ENCODE measurements around the gene SPATA31D1.
"Not testable (repeated sequence)": the region's sequence is repeated elsewhere in the genome, so short reads cannot be mapped to it uniquely, and the experiment has no call there.

SPATA31D1 gene

GRCh38 chr9:81988472-81988871 is at the start of gene SPATA31D1:
Gene SPATA31D1 (plus strand): TSS chr9:81988772. CDS start chr9:81988819, 47 bp downstream.
- not testable (repeated sequence) for H3K4me3 ChIP-seq (ENCODE audit: low read depth, low read length)

- H3K4me3 ChIP-seq (ENCODE audit: low read depth, low read length), result not testable (repeated sequence)
These were observed 45.2 kb upstream of the SPATA31D1 start, which contains the start of gene SPATA31D3 for GRCh38 chr9:81943393-81943792. Gene SPATA31D3 (plus strand): TSS chr9:81943500. CDS start chr9:81943586, 86 bp downstream.

DNA sequence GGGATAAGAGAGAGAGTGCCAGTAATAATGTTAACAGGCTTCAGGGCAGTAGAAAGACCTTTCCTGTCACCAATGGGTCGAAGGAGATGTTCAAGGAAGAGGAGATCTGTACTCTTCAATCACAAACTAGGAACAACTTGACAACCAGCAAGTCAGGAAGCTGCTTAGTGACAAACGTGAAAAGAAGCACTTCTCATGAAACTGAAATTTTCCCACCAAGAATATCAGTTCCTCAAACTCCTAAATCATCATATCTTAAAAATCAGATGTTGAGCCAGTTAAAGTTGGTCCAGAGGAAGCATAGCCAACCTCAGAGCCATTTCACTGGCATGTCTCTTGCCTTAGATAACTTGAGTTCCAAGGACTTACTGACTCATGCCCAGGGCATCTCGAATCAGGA is 39.9 kb upstream of the SPATA31D1 start:
- H3K4me3 ChIP-seq (ENCODE audit: low read depth, low read length), result not testable (repeated sequence)

- H3K4me3 ChIP-seq (ENCODE audit: low read depth, low read length), result no peak overlapping the region
These were observed 35.5 kb upstream of the SPATA31D1 start for GRCh38 chr9:81953096-81953495.

- no peak overlapping the region for H3K4me3 ChIP-seq (ENCODE audit: low read depth, low read length)
These were observed 32.9 kb upstream of the SPATA31D1 start for GRCh38 chr9:81955625-81956024.

GRCh38 chr9:81964218-81965171 is 24.1 kb upstream of the SPATA31D1 start:
- H3K4me3 ChIP-seq (ENCODE audit: low read depth, low read length), result no peak overlapping the region

DNA sequence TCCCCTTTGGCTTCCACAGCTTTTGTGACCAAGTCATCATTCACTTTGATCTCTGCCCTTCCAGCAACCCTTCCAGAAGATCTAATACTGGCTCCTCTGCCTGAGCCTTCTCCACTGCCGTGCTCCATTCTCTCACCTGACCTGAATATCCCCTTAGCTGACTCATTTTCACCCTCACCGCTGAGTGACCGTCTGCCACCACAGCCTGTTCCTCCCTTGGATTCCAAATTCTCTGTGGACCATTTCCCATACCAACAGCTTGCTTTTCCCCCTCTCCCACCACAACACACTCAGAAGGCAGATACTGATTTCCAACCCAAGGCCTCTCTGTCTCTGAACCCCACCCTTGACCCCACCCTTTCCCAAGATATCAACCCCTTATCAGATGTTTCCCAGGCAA is 20.5 kb upstream of the SPATA31D1 start:
- no peak overlapping the region for H3K4me3 ChIP-seq (ENCODE audit: low read depth, low read length)

DNA sequence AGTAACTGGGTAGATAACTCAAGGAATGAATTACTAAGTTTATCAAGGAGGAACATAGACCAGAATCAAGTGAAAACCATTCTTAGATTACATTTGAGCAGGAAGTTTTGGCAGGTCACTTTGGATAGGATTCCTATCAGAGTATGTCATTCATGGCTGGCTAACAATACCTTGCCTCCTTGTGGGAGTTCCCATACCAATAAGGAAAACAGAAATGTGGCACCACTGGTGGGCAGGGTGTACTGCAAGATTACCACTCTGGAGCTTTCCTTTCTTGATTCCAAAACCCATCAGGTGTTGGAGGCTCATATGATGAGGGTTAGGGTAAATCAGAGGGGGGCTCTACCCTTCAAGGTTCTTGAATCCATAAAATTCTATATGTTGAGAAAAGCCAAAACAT is 18.6 kb upstream of the SPATA31D1 start:
- no peak overlapping the region for H3K4me3 ChIP-seq (ENCODE audit: low read depth, low read length)

- H3K4me3 ChIP-seq (ENCODE audit: low read depth, low read length), result no peak overlapping the region
These were observed 16.8 kb upstream of the SPATA31D1 start for GRCh38 chr9:81971727-81972126.

DNA sequence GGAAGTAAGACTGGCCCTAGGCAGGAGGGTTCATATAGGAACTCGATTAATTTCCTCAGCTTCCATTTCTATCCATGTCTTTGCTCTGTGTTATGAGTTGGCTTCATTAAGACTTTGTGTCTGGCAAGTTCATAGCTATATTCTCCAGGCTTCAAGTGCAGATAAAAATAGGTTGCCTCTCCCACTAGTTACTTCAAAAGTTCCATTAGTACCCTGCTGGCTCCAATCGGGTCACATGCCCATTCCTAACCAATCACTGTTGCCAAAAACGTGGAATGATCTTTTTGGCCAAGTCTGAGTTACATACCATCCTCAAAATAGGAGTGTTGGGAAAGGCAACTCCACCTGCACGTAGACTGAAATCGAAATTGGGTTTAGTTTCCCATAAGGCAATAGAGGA is 13.8 kb upstream of the SPATA31D1 start:
- H3K4me3 ChIP-seq (ENCODE audit: low read depth, low read length), result no peak overlapping the region

DNA sequence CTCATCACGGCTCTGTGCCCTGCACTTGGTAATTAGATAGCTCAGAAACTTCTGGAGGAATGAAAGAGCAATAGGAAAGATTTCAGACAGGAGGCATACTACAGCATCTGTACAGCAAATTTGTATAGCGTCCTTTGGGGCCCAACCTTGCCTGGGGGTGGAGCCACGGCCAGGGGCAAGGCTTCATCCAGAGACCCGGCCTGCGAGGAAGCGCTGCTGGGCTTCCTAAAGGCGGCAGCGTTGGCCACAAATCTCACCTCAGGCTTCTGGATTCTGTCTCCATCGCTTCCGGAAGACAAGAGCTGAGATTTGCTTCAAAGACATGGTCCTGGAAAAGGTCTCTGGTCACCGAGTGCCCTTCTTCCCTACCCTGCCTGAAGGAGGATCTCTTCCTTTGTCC is 12.2 kb upstream of the SPATA31D1 start:
- H3K4me3 ChIP-seq (ENCODE audit: low read depth, low read length), result no peak overlapping the region

DNA sequence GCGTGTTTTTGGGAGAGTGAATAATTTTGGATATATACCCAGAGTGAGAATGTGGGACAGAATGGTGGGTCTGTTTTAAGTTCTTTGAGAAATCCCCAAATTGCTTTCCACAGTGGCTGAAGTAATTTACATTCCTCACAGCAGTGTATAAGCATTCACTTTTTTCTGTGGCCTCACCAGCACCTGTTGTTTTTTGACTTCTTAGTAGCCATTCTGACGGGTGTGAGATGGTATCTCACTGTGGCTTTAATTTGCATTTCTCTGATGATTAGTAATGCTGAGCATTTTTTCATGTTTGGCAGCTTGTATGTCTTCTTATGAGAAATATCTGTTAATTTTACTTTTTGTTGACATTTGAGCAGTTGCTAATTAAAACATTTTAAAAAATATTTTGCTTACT is 9.4 kb upstream of the SPATA31D1 start:
- no peak overlapping the region for H3K4me3 ChIP-seq (ENCODE audit: low read depth, low read length)

DNA sequence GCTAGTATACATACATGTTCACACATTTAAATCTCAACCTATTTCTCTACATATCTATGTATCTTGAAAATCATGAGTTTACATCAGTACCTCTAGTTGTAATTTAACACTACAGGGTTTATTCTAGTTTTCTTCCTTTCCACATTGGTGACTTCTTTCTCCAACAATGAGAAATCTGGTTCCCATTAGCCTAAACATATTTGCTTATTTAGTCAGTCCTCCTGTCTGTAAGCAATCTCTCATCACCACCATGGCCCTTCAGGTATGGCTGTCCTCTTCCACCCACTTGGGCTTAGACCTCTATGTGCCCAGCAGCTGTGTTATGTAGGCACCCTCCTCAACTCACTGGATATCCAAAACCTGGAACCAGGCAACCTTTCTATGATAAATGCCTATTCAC is 8.0 kb upstream of the SPATA31D1 start:
- H3K4me3 ChIP-seq (ENCODE audit: low read depth, low read length), result no peak overlapping the region

DNA sequence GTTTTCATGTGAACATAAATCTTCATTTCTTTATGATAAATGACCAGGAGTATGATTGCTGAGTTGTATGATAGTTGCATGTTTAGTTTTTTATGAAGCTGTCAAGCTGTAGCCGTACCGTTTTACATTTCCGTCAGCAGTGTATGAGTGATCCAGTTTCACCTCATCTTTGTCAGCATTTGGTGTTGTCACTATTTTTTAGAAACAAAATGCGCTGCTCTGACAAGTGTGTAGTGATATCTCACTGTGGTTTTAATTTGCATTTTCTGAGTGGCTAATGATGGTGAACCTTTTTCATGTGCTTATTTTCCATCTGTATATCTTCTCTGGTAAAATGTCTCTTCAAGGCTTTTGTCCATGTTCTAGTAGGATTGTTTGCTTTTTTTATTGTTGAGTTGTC is 6.7 kb upstream of the SPATA31D1 start:
- no peak overlapping the region for H3K4me3 ChIP-seq (ENCODE audit: low read depth, low read length)

DNA sequence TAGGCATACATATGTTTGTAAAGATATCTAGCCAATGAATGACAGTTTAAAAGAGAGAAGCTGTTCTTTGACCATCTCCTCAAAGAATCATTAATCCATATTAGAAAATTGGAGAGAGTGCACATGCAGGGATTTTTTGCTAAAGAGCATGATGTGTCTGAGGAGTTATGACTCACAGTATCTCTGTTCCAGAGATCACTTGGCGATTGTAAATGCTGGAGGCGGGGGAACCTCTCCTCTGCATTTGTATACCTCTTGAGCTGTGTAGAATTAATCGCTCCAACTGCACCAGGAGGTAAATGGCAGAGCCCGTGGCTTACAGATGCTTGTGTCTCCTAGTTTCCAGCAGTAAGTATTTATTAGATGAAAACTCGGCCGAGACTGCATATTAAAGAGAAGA is 3.6 kb upstream of the SPATA31D1 start:
- no peak overlapping the region for H3K4me3 ChIP-seq (ENCODE audit: low read depth, low read length)

- H3K4me3 ChIP-seq (ENCODE audit: low read depth, low read length), result no peak overlapping the region
These were observed 2.5 kb upstream of the SPATA31D1 start for GRCh38 chr9:81986051-81986450.

GRCh38 chr9:81989700-81990099 is 1.1 kb downstream of the SPATA31D1 start:
- no peak overlapping the region for H3K4me3 ChIP-seq (ENCODE audit: low read depth, low read length)

DNA sequence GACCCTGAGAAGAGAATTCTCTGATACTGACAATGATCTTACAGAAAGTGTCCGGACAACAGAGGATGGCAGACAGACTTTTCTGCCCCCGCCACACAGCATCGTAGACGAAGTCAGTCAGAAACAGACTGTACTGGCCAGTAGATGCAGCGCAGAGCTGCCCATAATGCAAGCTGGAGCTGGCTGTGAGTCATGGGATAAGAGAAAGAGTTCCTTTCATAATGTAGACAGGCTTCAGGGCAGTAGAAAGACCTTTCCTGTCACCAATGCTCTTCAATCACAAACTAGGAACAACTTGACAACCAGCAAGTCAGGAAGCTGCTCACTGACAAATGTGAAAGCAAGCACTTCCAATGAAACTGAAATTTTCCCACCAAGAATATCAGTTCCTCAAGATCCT is 5.1 kb downstream of the SPATA31D1 start:
- no peak overlapping the region for H3K4me3 ChIP-seq (ENCODE audit: low read depth, low read length)

- H3K4me3 ChIP-seq (ENCODE audit: low read depth, low read length), result no peak overlapping the region
These were observed 11.2 kb downstream of the SPATA31D1 start for GRCh38 chr9:81999806-82000205.

GRCh38 chr9:82010711-82011110 is 22.1 kb downstream of the SPATA31D1 start:
- H3K4me3 ChIP-seq (ENCODE audit: low read depth, low read length), result no peak overlapping the region

- no peak overlapping the region for H3K4me3 ChIP-seq (ENCODE audit: low read depth, low read length)
These were observed 22.6 kb downstream of the SPATA31D1 start for GRCh38 chr9:82011133-82011532.

GRCh38 chr9:82012276-82012675 is 23.7 kb downstream of the SPATA31D1 start:
- no peak overlapping the region for H3K4me3 ChIP-seq (ENCODE audit: low read depth, low read length)

- H3K4me3 ChIP-seq (ENCODE audit: low read depth, low read length), result no peak overlapping the region
These were observed 31.8 kb downstream of the SPATA31D1 start for GRCh38 chr9:82020331-82020730.

All from iPS-11a (cell line).